ENCODE measurements around the gene SETMAR. TPM values are rescaled to one million over a fixed set of nuclear protein-coding genes. Genes with fewer than 3 reads are reported as not detected.

Gene SETMAR
- total RNA-seq, 2 experiments from 2014 or later, result 9.1 to 9.2 TPM

DNA sequence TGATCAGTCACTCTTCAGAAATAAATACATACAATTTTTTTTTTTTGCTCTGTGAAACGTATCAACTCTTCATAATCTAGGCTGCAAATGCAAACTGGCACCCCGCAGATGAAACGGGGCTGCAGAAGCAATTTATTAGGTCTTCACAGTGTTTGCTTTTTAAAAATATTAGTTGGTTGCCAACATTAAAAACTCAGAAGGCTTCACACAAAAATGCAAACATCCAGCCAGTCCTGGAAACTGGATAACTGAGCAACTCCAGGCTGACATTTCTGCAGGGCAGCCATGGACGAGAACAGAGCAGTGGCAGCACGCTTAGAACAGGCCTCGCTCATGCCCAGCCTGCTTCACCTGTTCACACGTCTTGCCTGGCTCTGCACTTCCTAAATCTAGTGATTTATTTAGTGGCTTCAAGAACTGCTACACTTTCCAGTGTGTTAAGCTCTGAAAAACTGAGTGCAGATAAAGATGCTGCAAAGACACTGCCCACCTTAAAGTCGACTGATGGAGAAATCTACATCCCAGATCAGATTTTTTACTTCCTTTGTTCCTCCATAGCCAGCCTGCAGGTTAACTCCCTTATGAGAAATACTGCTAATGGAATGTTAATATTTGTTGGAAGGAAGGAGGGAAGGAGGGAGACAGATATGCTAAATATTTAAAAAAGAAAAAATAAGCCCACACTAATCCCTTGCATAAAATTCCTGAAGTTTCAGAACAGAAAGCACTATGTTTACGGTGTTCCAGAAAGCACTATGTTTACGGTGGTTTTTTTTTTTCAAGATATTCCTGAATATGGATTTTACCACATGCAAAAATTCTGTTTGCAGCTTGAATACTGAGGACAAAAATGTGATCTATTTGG, 53.6 kb downstream of the SETMAR start:
- peaks cover 7% of the 10 kb centered on the region for H3K4me1 Mint-ChIP-seq (ENCODE audit: low read depth)
- H3K36me3 Mint-ChIP-seq (ENCODE audit: low read depth), result peaks cover 12% of the 10 kb centered on the region
- H3K9me3 ChIP-seq (ENCODE audit: control insufficient read depth in 1 of 2, insufficient read depth in 1 of 2, low read length in 2 of 2), result no peaks in the 10 kb centered on the region
- H3K27me3 Mint-ChIP-seq, result no peaks in the 10 kb centered on the region
- ATAC-seq (ENCODE audit: poor library complexity), result no peak
- no peak overlapping the region for H3K4me3 ChIP-seq (ENCODE audit: low read length)
- DNase-seq, result no peak
- H3K4me3 Mint-ChIP-seq, result no peak overlapping the region
- H3K9me3 Mint-ChIP-seq, result no peaks in the 10 kb centered on the region
- no peaks in the 10 kb centered on the region for H3K27me3 ChIP-seq (ENCODE audit: control insufficient read depth in 1 of 2, insufficient read depth in 2 of 2, low read length in 2 of 2)
- TF ChIP-seq, protein P1, sequence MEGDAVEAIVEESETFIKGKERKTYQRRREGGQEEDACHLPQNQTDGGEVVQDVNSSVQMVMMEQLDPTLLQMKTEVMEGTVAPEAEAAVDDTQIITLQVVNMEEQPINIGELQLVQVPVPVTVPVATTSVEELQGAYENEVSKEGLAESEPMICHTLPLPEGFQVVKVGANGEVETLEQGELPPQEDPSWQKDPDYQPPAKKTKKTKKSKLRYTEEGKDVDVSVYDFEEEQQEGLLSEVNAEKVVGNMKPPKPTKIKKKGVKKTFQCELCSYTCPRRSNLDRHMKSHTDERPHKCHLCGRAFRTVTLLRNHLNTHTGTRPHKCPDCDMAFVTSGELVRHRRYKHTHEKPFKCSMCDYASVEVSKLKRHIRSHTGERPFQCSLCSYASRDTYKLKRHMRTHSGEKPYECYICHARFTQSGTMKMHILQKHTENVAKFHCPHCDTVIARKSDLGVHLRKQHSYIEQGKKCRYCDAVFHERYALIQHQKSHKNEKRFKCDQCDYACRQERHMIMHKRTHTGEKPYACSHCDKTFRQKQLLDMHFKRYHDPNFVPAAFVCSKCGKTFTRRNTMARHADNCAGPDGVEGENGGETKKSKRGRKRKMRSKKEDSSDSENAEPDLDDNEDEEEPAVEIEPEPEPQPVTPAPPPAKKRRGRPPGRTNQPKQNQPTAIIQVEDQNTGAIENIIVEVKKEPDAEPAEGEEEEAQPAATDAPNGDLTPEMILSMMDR (IDR thresholded peaks at IDR 0.05), result no peak
- ChIA-PET POLR2A (no interaction called here), CTCF (no interaction called here)
- H3K36me3 ChIP-seq (ENCODE audit: insufficient read depth, low read length), result peaks cover 3% of the 10 kb centered on the region
- no peaks in the 10 kb centered on the region for H3K4me1 ChIP-seq (ENCODE audit: insufficient read depth, low read length)
- no peak overlapping the region for H3K27ac Mint-ChIP-seq
- no peak overlapping the region for H3K27ac ChIP-seq (ENCODE audit: low read depth in 1 of 2, low read length in 2 of 2)
- intact Hi-C loops (cut with DNase I, micrococcal nuclease), result loop anchor here (1.0 to 10.0 kb wide), 2 partner anchors 12 to 138 kb away; partner anchors contain the start of gene ITPR1 (in 1 of the 2)

DNA sequence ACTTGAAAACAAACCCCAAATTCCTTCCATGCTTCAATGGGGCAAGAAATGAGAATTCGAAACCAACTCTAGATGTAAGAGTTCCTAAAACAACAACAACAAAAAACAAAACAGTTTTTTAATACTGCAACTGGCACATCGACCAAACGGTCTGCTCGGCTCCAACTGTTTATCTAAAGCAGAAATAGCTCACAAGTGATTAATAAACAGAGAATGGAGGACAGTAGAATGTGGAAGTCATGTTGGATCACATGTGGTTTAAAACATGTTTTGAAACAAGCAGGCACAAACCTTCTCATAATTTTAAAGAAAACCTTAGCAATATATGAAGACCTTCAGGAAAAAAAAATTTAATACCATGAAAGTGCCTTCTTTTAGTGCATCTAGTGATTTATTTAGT, 55.1 kb downstream of the SETMAR start:
- Histone ChIP-seq H3K4me1 (ENCODE audit: insufficient read depth, low read length) (no peaks in the 10 kb centered on the region), H3K27ac (ENCODE audit: low read depth in 1 of 2, low read length in 2 of 2) (no peak overlapping the region), H3K9me3 (ENCODE audit: control insufficient read depth in 1 of 2, insufficient read depth in 1 of 2, low read length in 2 of 2) (no peaks in the 10 kb centered on the region), H3K27me3 (ENCODE audit: control insufficient read depth in 1 of 2, insufficient read depth in 2 of 2, low read length in 2 of 2) (no peaks in the 10 kb centered on the region), H3K36me3 (ENCODE audit: insufficient read depth, low read length) (peaks cover 11% of the 10 kb centered on the region), H3K4me3 (ENCODE audit: low read length) (no peak overlapping the region)
- intact Hi-C loops (cut with DNase I, micrococcal nuclease), result loop anchor here in 1 of 2 experiments (10.0 kb wide), 1 partner anchor 137 kb away; the partner anchor contains the start of gene ITPR1
- no peak for DNase-seq
- no peak overlapping the region for H3K4me3 Mint-ChIP-seq
- H3K36me3 Mint-ChIP-seq (ENCODE audit: low read depth), result peaks cover 23% of the 10 kb centered on the region
- no peaks in the 10 kb centered on the region for H3K27me3 Mint-ChIP-seq
- ATAC-seq (ENCODE audit: poor library complexity), result no peak
- no peaks in the 10 kb centered on the region for H3K9me3 Mint-ChIP-seq
- TF ChIP-seq, protein P1 (IDR thresholded peaks at IDR 0.05), result no peak
- POLR2A ChIA-PET, result no interaction called here
- CTCF ChIA-PET, result no interaction called here
- H3K27ac Mint-ChIP-seq, result no peak overlapping the region
- H3K4me1 Mint-ChIP-seq (ENCODE audit: low read depth), result no peaks in the 10 kb centered on the region

DNA sequence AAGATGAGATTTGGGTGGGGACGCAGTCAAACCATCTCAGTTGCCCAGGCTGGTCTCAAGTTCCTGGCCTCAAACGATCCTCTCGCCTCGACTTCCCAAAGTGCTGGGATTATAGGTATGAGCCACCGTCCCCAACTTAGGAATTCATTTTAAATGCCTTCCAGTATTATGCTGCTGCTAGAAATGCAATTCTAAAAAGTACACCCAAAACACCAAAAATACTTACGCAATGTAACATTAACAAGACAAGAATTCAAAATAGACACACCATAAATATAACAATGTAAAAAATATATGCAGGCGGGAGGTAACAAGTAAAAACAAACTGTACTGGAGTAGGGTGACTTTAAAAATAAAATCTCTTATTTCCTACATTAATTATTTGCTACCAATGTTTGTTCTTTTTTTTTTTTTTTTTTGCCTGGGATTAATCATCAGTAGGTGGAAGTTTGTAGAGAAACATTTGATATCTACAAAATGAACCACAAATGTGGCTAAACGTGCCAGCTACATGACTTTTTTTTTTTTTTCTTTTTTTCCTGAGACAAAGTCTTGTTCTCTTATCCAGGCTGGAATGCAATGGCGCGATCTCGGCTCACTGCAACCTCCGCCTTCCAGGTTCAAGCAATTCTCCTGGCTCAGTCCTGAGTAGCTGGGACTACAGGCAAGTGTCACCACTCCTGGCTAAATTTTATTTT, 56.8 kb downstream of the SETMAR start:
- H3K27me3 Mint-ChIP-seq, result no peaks in the 10 kb centered on the region
- no peak overlapping the region for H3K27ac ChIP-seq (ENCODE audit: low read depth in 1 of 2, low read length in 2 of 2)
- POLR2A ChIA-PET, result interaction anchor here (0.6 kb wide), 1 partner anchor 1216 kb away, joined by 3 read pairs; no protein-coding TSS in a partner anchor

More for the DNA sequence above, 56.8 kb downstream of the SETMAR start:
- ATAC-seq (ENCODE audit: poor library complexity) (no peak), DNase-seq (no peak)
- H3K4me1 ChIP-seq (ENCODE audit: insufficient read depth, low read length), result no peaks in the 10 kb centered on the region
- intact Hi-C loops (cut with DNase I, micrococcal nuclease), result loop anchor here in 1 of 2 experiments (10.0 kb wide), 1 partner anchor 135 kb away; the partner anchor contains the start of gene ITPR1
- H3K27me3 ChIP-seq (ENCODE audit: control insufficient read depth in 1 of 2, insufficient read depth in 2 of 2, low read length in 2 of 2), result no peaks in the 10 kb centered on the region
- CTCF ChIA-PET, result interaction anchor here (1.3 kb wide), 1 partner anchor 9 kb away, joined by 6 read pairs; no protein-coding TSS in a partner anchor
- TF ChIP-seq, protein P1 (IDR thresholded peaks at IDR 0.05), result no peak
- Mint-ChIP-seq H3K27ac (no peak overlapping the region), H3K4me3 (no peak overlapping the region), H3K36me3 (ENCODE audit: low read depth) (peaks cover 23% of the 10 kb centered on the region), H3K9me3 (no peaks in the 10 kb centered on the region), H3K4me1 (ENCODE audit: low read depth) (no peaks in the 10 kb centered on the region)
- peaks cover 11% of the 10 kb centered on the region for H3K36me3 ChIP-seq (ENCODE audit: insufficient read depth, low read length)
- H3K9me3 ChIP-seq (ENCODE audit: control insufficient read depth in 1 of 2, insufficient read depth in 1 of 2, low read length in 2 of 2), result no peaks in the 10 kb centered on the region
- H3K4me3 ChIP-seq (ENCODE audit: low read length), result no peak overlapping the region
